Mesodermal cell (in vitro differentiated cells): ENCODE data around the gene ZC3H11A.
"Not testable (repeated sequence)": the region's sequence is repeated elsewhere in the genome, so short reads cannot be mapped to it uniquely, and the experiment has no call there.

ENCODE experiments used
- H3K27ac ChIP-seq: 2 replicates; pipeline ENCODE4 v1.7.0; 2013; ENCODE audit warnings: mild to moderate bottlenecking, low read depth, low read length, moderate library complexity; ENCODE audit not compliant: severe bottlenecking
- H3K36me3 ChIP-seq: 2 replicates; pipeline ENCODE4 v1.7.1; 2013; ENCODE audit warnings: mild to moderate bottlenecking, low read length, moderate library complexity; ENCODE audit not compliant: control insufficient read depth, insufficient read depth
- H3K4me1 ChIP-seq: one replicate; pipeline ENCODE4 v1.7.1; 2013; ENCODE audit warnings: mild to moderate bottlenecking, low read length; ENCODE audit not compliant: insufficient read depth, control insufficient read depth, poor library complexity, severe bottlenecking
- H3K4me3 ChIP-seq: 2 replicates; pipeline ENCODE4 v1.7.0; 2013; ENCODE audit warnings: low read length, control low read depth, mild to moderate bottlenecking; ENCODE audit not compliant: insufficient read depth, poor library complexity, severe bottlenecking; ENCODE audit errors: extremely low read depth
- H3K9me3 ChIP-seq: 2 replicates; pipeline ENCODE4 v1.7.1; 2013; ENCODE audit warnings: mild to moderate bottlenecking, low read length, moderate library complexity; ENCODE audit not compliant: control insufficient read depth
- WGBS, 2 experiments: methylation state at CpG; one replicate each; pipeline ENCODE4 v1.1.5; 2013; ENCODE audit warnings: missing lambda C conversion rate in 2 of 2; ENCODE audit not compliant: insufficient coverage in 2 of 2; 5-methylcytosine and 5-hydroxymethylcytosine counted together

The ZC3H11A gene

GRCh38 chr1:203781962-203782361, 13.5 kb upstream of the ZC3H11A start:
- WGBS, 2 experiments = 94 to 100% methylated on average over 3 to 4 of the region's 7 CpGs
- Histone ChIP-seq H3K4me3 (no peak overlapping the region), H3K4me1 (no peaks in the 10 kb centered on the region), H3K36me3 (no peaks in the 10 kb centered on the region), H3K27ac (no peak overlapping the region), H3K9me3 (no peaks in the 10 kb centered on the region)

- Histone ChIP-seq H3K4me1 (no peaks in the 10 kb centered on the region), H3K9me3 (peaks cover 5% of the 10 kb centered on the region), H3K36me3 (no peaks in the 10 kb centered on the region), H3K27ac (no peak overlapping the region), H3K4me3 (no peak overlapping the region)
- 50% methylated on average over 3 of the region's 3 CpGs; no CpG with 5 or more reads in 1 of the 2 experiments for WGBS, 2 experiments
Observed at GRCh38 chr1:203789966-203790365, 5.5 kb upstream of the ZC3H11A start.

- WGBS, 2 experiments = 80 to 90% methylated on average over 1 to 2 of the region's 3 CpGs
- Histone ChIP-seq H3K27ac (no peak overlapping the region), H3K4me3 (no peak overlapping the region)
Observed at GRCh38 chr1:203791498-203791897, 3.9 kb upstream of the ZC3H11A start.

GRCh38 chr1:203792486-203792885, 2.9 kb upstream of the ZC3H11A start:
- Histone ChIP-seq H3K4me3 (no peak overlapping the region), H3K4me1 (peaks cover 3% of the 10 kb centered on the region), H3K36me3 (peaks cover 9% of the 10 kb centered on the region), H3K9me3 (peaks cover 5% of the 10 kb centered on the region), H3K27ac (no peak overlapping the region)
- 79% methylated on average over 2 of the region's 2 CpGs; no CpG with 5 or more reads in 1 of the 2 experiments for WGBS, 2 experiments

More at GRCh38 chr1:203791498-203791897, 3.9 kb upstream of the ZC3H11A start:
- Histone ChIP-seq H3K9me3 (peaks cover 5% of the 10 kb centered on the region), H3K36me3 (no peaks in the 10 kb centered on the region), H3K4me1 (no peaks in the 10 kb centered on the region)

GRCh38 chr1:203793561-203793960, 1.9 kb upstream of the ZC3H11A start:
- peaks cover 15% of the 10 kb centered on the region for H3K9me3 ChIP-seq
- H3K4me1 ChIP-seq, H3K27ac ChIP-seq, H3K4me3 ChIP-seq: not testable (repeated sequence)
- WGBS, 2 experiments = 72 to 96% methylated on average over 2 to 5 of the region's 7 CpGs
- peaks cover 19% of the 10 kb centered on the region for H3K36me3 ChIP-seq

GRCh38 chr1:203794764-203795440, 521 bp upstream of the ZC3H11A start:
- H3K27ac ChIP-seq = peak overlapping the region; percentile 100
- peak overlapping the region; percentile 83 for H3K4me3 ChIP-seq
- 69 to 88% methylated on average over 12 to 13 of the region's 19 CpGs for WGBS, 2 experiments
- H3K4me1 ChIP-seq = peaks cover 8% of the 10 kb centered on the region
- H3K36me3 ChIP-seq = peaks cover 33% of the 10 kb centered on the region
- H3K9me3 ChIP-seq = peaks cover 19% of the 10 kb centered on the region

GRCh38 chr1:203796236-203796605, 798 bp downstream of the ZC3H11A start:
- H3K4me1 ChIP-seq = peaks cover 9% of the 10 kb centered on the region
- peaks cover 41% of the 10 kb centered on the region for H3K36me3 ChIP-seq
- H3K27ac ChIP-seq = peak overlapping the region; percentile 100
- peaks cover 18% of the 10 kb centered on the region for H3K9me3 ChIP-seq
- H3K4me3 ChIP-seq = peak overlapping the region; percentile 83
- 3% methylated on average over 6 to 10 of the region's 12 CpGs for WGBS, 2 experiments

GRCh38 chr1:203797216-203797615, 1.8 kb downstream of the ZC3H11A start:
- Histone ChIP-seq H3K9me3 (peaks cover 14% of the 10 kb centered on the region), H3K36me3 (peaks cover 45% of the 10 kb centered on the region), H3K4me1 (peaks cover 9% of the 10 kb centered on the region), H3K4me3 (peak overlapping the region; percentile 83), H3K27ac (no peak overlapping the region)
- WGBS, 2 experiments = no CpG with 5 or more reads among the region's 2 CpGs

- H3K4me3 ChIP-seq = no peak overlapping the region
- peaks cover 14% of the 10 kb centered on the region for H3K9me3 ChIP-seq
- no peak overlapping the region for H3K27ac ChIP-seq
- H3K4me1 ChIP-seq = peaks cover 9% of the 10 kb centered on the region
- 85 to 100% methylated on average over 3 of the region's 6 CpGs for WGBS, 2 experiments
- peaks cover 50% of the 10 kb centered on the region for H3K36me3 ChIP-seq
Observed at GRCh38 chr1:203797948-203798655, 2.7 kb downstream of the ZC3H11A start.

GRCh38 chr1:203799157-203799556, 3.7 kb downstream of the ZC3H11A start:
- H3K9me3 ChIP-seq = peaks cover 14% of the 10 kb centered on the region
- WGBS, 2 experiments = 96 to 100% methylated on average over 3 to 4 of the region's 4 CpGs
- H3K4me1 ChIP-seq = peaks cover 9% of the 10 kb centered on the region
- H3K27ac ChIP-seq = no peak overlapping the region
- H3K4me3 ChIP-seq = no peak overlapping the region
- peaks cover 60% of the 10 kb centered on the region for H3K36me3 ChIP-seq

- WGBS, 2 experiments = no CpG with 5 or more reads among the region's 1 CpG
- H3K4me3 ChIP-seq = no peak overlapping the region
- H3K27ac ChIP-seq = no peak overlapping the region
- H3K4me1 ChIP-seq = peaks cover 9% of the 10 kb centered on the region
- peaks cover 68% of the 10 kb centered on the region for H3K36me3 ChIP-seq
- H3K9me3 ChIP-seq = peaks cover 14% of the 10 kb centered on the region
Observed at GRCh38 chr1:203799971-203800370, 4.5 kb downstream of the ZC3H11A start.
